ENCODE data around the gene PLAC8L1. TPM values are rescaled to one million over a fixed set of nuclear protein-coding genes. Genes with fewer than 3 reads are reported as not detected.
"Not testable (repeated sequence)": the region's sequence is repeated elsewhere in the genome, so short reads cannot be mapped to it uniquely, and the experiment has no call there.

Gene PLAC8L1
- polyA plus RNA-seq (ENCODE audit: insufficient read depth in 1 of 5, insufficient read length in 5 of 5, low replicate concordance in 1 of 5): 1 to 10 TPM in 3 of 5 donors, under 1 TPM in 2; 0.77 to 2.2 (median 1.1) TPM
- long read RNA-seq, donor 1: 0 reads
- long read RNA-seq, donor 2: 0 reads
- long read RNA-seq, donor 3: 0 reads
- long read RNA-seq, donor 4: 0 reads
- long read RNA-seq, donor 5: 0 reads
- long read RNA-seq, donor 6: 0 reads
- long read RNA-seq, donor 7: 0 reads
- long read RNA-seq, donor 8: 0 reads

- DNase-seq: no peak
These were observed at the start of gene PLAC8L1 for GRCh38 chr5:146105477-146105876. Gene PLAC8L1 (minus strand): TSS chr5:146105577. CDS start chr5:146104311, 1,266 bp downstream.

GRCh38 chr5:146151970-146152369 is 46.6 kb upstream of the PLAC8L1 start:
- DNase-seq: no peak

- peak in 1 of 2 donors; percentile 14 for DNase-seq
These were observed 32.6 kb upstream of the PLAC8L1 start for GRCh38 chr5:146137967-146138403.

- peak; percentile 13 to 23 for DNase-seq
These were observed 25.2 kb upstream of the PLAC8L1 start for GRCh38 chr5:146130440-146131045.

GRCh38 chr5:146126068-146126467 is 20.7 kb upstream of the PLAC8L1 start:
- no peak for DNase-seq

GRCh38 chr5:146124580-146124979 is 19.2 kb upstream of the PLAC8L1 start:
- DNase-seq: no peak

GRCh38 chr5:146121451-146121850 is 16.1 kb upstream of the PLAC8L1 start:
- DNase-seq: not testable (repeated sequence)

GRCh38 chr5:146118322-146118721 is 12.9 kb upstream of the PLAC8L1 start:
- no peak for DNase-seq

GRCh38 chr5:146117216-146117615 is 11.8 kb upstream of the PLAC8L1 start:
- DNase-seq: not testable (repeated sequence)

GRCh38 chr5:146116361-146116760 is 11.0 kb upstream of the PLAC8L1 start:
- no peak for DNase-seq

- DNase-seq: no peak
These were observed 7.1 kb upstream of the PLAC8L1 start for GRCh38 chr5:146112476-146112875.

GRCh38 chr5:146111409-146111808 is 6.0 kb upstream of the PLAC8L1 start:
- DNase-seq: no peak

- no peak for DNase-seq
These were observed 4.0 kb upstream of the PLAC8L1 start for GRCh38 chr5:146109379-146109778.

- DNase-seq: not testable (repeated sequence)
These were observed 3.5 kb upstream of the PLAC8L1 start for GRCh38 chr5:146108870-146109269.

GRCh38 chr5:146107901-146108300 is 2.5 kb upstream of the PLAC8L1 start:
- no peak for DNase-seq

GRCh38 chr5:146103594-146103993 is 1.8 kb downstream of the PLAC8L1 start:
- no peak for DNase-seq

- no peak for DNase-seq
These were observed 3.7 kb downstream of the PLAC8L1 start for GRCh38 chr5:146101646-146102045.

GRCh38 chr5:146098047-146098446 is 7.3 kb downstream of the PLAC8L1 start:
- no peak for DNase-seq

GRCh38 chr5:146091881-146092280 is 13.5 kb downstream of the PLAC8L1 start:
- DNase-seq: no peak

- DNase-seq: no peak
These were observed 16.1 kb downstream of the PLAC8L1 start for GRCh38 chr5:146089287-146089686.

- DNase-seq: no peak
These were observed 17.3 kb downstream of the PLAC8L1 start for GRCh38 chr5:146088098-146088497.

GRCh38 chr5:146084376-146084775 is 21.0 kb downstream of the PLAC8L1 start:
- no peak for DNase-seq

GRCh38 chr5:146082798-146083197 is 22.6 kb downstream of the PLAC8L1 start:
- no peak for DNase-seq

- DNase-seq: peak; percentile 72 to 78
These were observed 23.8 kb downstream of the PLAC8L1 start for GRCh38 chr5:146081556-146081955.
